Lower leg skin (tissue), 4 donors: ENCODE data around the gene C5AR1. TPM values are rescaled to one million over a fixed set of nuclear protein-coding genes. Genes with fewer than 3 reads are reported as not detected.

Experiments
- DNase-seq, 2 donors: peaks; one replicate each; pipeline ENCODE4 v3.0.0-alpha.2; 2019; ENCODE audit warnings: low spot score in 2 of 2
- H3K4me3 ChIP-seq: fragments of 200-600 bp; sonication (generic); 2 replicates; pipeline ENCODE4 v1.5.1; 2017; ENCODE audit warnings: mild to moderate bottlenecking, low read depth; ENCODE audit not compliant: poor library complexity, severe bottlenecking
- POLR2A ChIP-seq, 2 donors: fragments of 450-650 bp; IDR thresholded peaks; one replicate each; pipeline ENCODE4 v1.6.1; 2016 to 2017; ENCODE audit warnings: antibody characterized with exemption in 2 of 2, mild to moderate bottlenecking in 1 of 2, moderate library complexity in 1 of 2
- WGBS, 2 donors: methylation state at CpG; one replicate each; pipeline ENCODE4 v1.1.5; 2018; 5-methylcytosine and 5-hydroxymethylcytosine counted together
- intact Hi-C: fragments of 100-400 bp; cut with DNase I; formaldehyde crosslinking; loops from one replicate; pipeline ENCODE4 v1.15.0; 2023; ENCODE audit warnings: low total_unique reads
- total RNA-seq, 4 donors: library from RNA; depleted of rRNA; stranded (reverse); fragments of >200 nt; gene quantifications; one replicate each; pipeline ENCODE4 v1.1.0, GENCODE V29; 2016
- TF ChIP-seq, protein P1 (sequence below), 3 donors: fragments of 450-650 bp; IDR thresholded peaks; one replicate each; pipeline ENCODE4 v1.5.1; 2016; ENCODE audit warnings: antibody characterized with exemption in 3 of 3, mild to moderate bottlenecking in 3 of 3, moderate library complexity in 2 of 3

Gene C5AR1
- total RNA-seq, 4 donors from 2014 or later, result 1.1 to 3.7 (median 2.0) TPM

DNA sequence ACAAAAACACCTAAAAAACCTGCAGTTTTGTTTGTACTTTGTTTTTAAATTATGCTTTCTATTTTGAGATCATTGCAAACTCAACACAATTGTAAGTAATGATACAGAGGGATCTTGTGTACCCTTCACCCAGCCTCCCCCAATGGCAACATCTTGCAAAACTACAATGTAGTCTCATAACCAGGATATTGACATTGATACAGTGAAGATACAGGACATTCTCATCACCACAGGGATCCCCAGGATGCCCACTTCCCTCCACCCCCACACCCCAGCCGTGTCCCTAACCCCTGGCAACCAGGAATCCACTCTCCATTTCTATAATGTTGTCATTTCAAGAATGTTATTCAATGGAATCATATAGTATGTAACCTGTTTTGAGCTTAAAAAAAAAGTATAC, 12.0 kb downstream of the C5AR1 start:
- intact Hi-C loops, result no loop called here
- H3K4me3 ChIP-seq, result no peak overlapping the region
- TF ChIP-seq POLR2A (IDR thresholded peaks at IDR 0.05), result no peak
- no peak for DNase-seq
- 75 to 85% methylated on average over 1 of the region's 1 CpG for WGBS, 2 donors

DNA sequence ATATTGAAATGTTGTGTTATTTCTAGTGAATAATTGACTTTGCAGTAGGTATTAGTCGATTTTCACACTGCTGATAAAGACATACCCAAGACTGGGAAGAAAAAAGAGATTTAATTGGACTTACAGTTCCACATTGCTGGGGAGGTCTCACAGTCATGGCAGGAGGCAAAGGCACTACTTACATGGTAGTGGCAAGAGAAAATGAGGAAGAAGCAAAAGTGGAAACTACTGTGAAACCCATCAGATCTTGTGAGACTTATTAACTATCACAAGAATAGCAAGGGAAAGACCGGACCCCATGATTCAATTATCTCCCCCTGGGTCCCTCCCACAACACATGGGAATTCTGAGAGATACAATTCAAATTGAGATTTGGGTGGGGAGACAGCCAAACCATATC, 12.4 kb downstream of the C5AR1 start:
- WGBS, 2 donors, result 72 to 76% methylated on average over 2 of the region's 2 CpGs
- no peak for DNase-seq
- TF ChIP-seq POLR2A (IDR thresholded peaks at IDR 0.05), result no peak
- TF ChIP-seq, protein P1, sequence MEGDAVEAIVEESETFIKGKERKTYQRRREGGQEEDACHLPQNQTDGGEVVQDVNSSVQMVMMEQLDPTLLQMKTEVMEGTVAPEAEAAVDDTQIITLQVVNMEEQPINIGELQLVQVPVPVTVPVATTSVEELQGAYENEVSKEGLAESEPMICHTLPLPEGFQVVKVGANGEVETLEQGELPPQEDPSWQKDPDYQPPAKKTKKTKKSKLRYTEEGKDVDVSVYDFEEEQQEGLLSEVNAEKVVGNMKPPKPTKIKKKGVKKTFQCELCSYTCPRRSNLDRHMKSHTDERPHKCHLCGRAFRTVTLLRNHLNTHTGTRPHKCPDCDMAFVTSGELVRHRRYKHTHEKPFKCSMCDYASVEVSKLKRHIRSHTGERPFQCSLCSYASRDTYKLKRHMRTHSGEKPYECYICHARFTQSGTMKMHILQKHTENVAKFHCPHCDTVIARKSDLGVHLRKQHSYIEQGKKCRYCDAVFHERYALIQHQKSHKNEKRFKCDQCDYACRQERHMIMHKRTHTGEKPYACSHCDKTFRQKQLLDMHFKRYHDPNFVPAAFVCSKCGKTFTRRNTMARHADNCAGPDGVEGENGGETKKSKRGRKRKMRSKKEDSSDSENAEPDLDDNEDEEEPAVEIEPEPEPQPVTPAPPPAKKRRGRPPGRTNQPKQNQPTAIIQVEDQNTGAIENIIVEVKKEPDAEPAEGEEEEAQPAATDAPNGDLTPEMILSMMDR (IDR thresholded peaks at IDR 0.05), result no peak
- intact Hi-C loops, result no loop called here
- H3K4me3 ChIP-seq, result no peak overlapping the region

DNA sequence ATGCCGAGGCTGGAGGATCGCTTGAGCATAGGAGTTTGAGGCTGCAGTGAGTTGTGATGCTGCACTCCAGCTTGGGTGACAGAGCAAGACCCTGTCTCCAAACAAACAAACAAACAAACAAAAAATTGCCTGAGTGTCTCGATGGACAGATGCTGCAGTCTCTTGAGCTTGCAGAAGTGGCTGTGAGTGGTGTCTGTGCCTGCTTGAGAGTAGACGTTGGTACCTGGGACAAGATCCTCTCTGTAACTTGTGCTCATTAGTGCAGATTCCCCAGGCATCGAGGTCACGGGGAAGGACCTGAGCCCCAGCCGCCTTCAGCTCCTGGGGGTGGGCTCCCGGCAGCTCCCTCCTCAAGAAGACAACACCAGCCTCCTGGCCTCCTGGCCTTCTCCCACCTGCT, 13.7 kb downstream of the C5AR1 start:
- intact Hi-C loops, result no loop called here

DNA sequence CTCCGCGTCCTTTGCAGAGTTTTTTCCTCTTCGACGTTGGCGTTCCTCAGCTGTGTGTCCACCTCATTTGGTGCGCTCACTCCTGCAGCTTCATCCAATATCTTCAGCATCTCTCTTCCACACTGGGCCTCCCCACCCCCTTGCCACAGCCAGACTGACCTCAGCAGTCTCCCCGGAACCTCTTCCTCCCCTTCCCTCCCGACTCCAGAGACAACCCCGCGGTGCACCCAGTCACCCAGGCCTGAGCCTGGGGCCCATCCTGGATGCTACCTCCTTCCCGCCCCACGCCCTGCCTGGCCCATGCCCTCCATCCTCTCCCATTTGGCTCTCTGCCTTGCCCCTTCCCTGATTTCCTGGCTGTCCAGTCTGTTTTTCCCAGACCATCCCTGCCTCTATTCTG, 14.2 kb downstream of the C5AR1 start:
- 80 to 81% methylated on average over 12 of the region's 12 CpGs for WGBS, 2 donors
- no peak overlapping the region for H3K4me3 ChIP-seq
- intact Hi-C loops, result no loop called here
- no peak for DNase-seq
- TF ChIP-seq POLR2A (IDR thresholded peaks at IDR 0.05), result no peak
- TF ChIP-seq, protein P1 (IDR thresholded peaks at IDR 0.05), result no peak

More for the DNA sequence above, 13.7 kb downstream of the C5AR1 start:
- 74 to 82% methylated on average over 8 of the region's 8 CpGs for WGBS, 2 donors
- H3K4me3 ChIP-seq, result no peak overlapping the region
- DNase-seq, result no peak
- TF ChIP-seq, protein P1 (IDR thresholded peaks at IDR 0.05), result no peak
- no peak for TF ChIP-seq POLR2A (IDR thresholded peaks at IDR 0.05)

DNA sequence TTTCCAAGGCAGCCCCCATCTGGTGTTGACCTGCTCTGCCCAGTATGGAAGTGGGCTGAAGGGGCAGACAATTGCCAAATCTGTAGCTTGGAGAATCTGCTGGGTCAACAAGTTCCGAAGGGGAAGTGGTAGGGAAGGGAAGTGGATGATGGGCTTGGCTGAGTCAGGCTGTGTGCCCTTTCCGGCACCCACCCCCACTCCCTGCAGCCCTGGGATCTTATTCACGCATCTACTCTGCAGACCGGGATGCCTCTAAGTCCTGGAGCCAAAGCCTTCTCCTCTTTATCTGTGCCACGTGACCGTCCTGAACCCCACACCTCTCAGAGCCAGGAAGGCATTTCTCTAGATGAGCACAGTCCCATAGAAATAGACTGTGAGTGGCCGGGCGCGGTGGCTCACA, 14.8 kb downstream of the C5AR1 start:
- TF ChIP-seq POLR2A (IDR thresholded peaks at IDR 0.05), result no peak
- TF ChIP-seq, protein P1 (IDR thresholded peaks at IDR 0.05), result no peak
- H3K4me3 ChIP-seq, result no peak overlapping the region
- intact Hi-C loops, result no loop called here
- DNase-seq, result peak in 1 of 2 donors; percentile 43
- WGBS, 2 donors, result 54 to 66% methylated on average over 9 of the region's 9 CpGs

DNA sequence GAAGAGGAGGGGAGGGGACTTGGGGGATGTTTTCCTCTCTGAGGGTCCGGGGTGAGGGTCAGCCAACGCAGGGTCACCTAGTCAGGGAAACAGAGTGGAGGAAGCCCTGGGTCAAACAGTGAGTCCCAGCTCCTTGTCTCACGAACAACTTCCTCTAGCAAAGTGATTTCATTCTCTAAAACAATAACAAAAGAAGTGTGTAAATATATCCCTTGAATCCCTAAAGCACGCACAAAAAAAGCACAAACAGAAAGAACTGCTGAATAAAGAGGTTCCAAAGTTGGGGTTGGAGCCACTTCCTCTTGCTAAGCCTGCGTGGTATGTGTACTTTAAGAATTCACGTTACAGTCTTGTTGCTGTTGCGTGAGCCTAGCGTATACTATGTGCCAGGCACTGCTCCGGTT, 20.8 kb downstream of the C5AR1 start:
- WGBS, 2 donors, result 52 to 58% methylated on average over 9 of the region's 9 CpGs
- H3K4me3 ChIP-seq, result no peak overlapping the region
- intact Hi-C loops, result no loop called here
- DNase-seq, result peak in 1 of 2 donors; percentile 31
- TF ChIP-seq, protein P1 (IDR thresholded peaks at IDR 0.05), result no peak
- TF ChIP-seq POLR2A (IDR thresholded peaks at IDR 0.05), result no peak
